SK-N-SH (cell line): ENCODE results near the gene VPS26A. TPM values are rescaled to one million over a fixed set of nuclear protein-coding genes. Genes with fewer than 3 reads are reported as not detected.

Experiments
- CTCF ChIA-PET: fragments of 300-600, 350-600 bp; formaldehyde crosslinking; extraction: SDS; loops from one replicate; lab custom pipeline; 2021; lab: Yijun Ruan, JAX
- POLR2A ChIA-PET: fragments of 350-600 bp; sonication (Branson Sonifier 250); formaldehyde crosslinking; extraction: SDS; loops from one replicate; lab custom pipeline; 2020; ENCODE audit warnings: antibody characterized with exemption, inconsistent platforms; lab: Yijun Ruan, JAX
- DNase-seq: peaks from one replicate; pipeline ENCODE4 v3.0.0; 2012
- H2AFZ ChIP-seq: fragments of 200-600 bp; sonication (generic); 2 replicates; pipeline ENCODE4 v1.8.1; 2016; ENCODE audit warnings: antibody characterized with exemption, mild to moderate bottlenecking, low read depth
- H3F3A ChIP-seq: fragments of 200-600 bp; sonication (generic); replicated peaks from 2 replicates; pipeline ENCODE3; 2016; ENCODE audit warnings: antibody characterized with exemption, mild to moderate bottlenecking; ENCODE audit not compliant: insufficient read depth
- H3K27ac ChIP-seq, 2 experiments: fragments of 200-500 bp in 1 of 2; fragments of 200-600 bp in 1 of 2; sonication (Bioruptor generic) in 1 of 2; sonication (generic), shearing (Covaris generic) in 1 of 2; 2 replicates each; pipeline versions ENCODE4 v1.5.1 to v1.6.1; 2014 to 2016; ENCODE audit warnings: low read depth in 2 of 2, inconsistent platforms in 1 of 2, low read length in 1 of 2, mild to moderate bottlenecking in 1 of 2, mixed read lengths in 1 of 2
- H3K27me3 ChIP-seq: fragments of 200-600 bp; sonication (generic), shearing (Covaris generic); 2 replicates; pipeline ENCODE4 v1.6.1; 2016; ENCODE audit warnings: mixed run types; ENCODE audit not compliant: insufficient read depth
- H3K36me3 ChIP-seq, 2 experiments: fragments of 200-500 bp in 1 of 2; fragments of 200-600 bp in 1 of 2; sonication (Bioruptor generic) in 1 of 2; sonication (generic) in 1 of 2; replicated peaks in 1 of 2; 2 replicates each; pipeline versions ENCODE3 to v1.5.1; 2014 to 2016; ENCODE audit warnings: low read length in 1 of 2, mild to moderate bottlenecking in 1 of 2; ENCODE audit not compliant: insufficient read depth in 2 of 2, control insufficient read depth in 1 of 2
- H3K4me1 ChIP-seq, 2 experiments: fragments of 200-500 bp in 1 of 2; fragments of 200-600 bp in 1 of 2; sonication (Bioruptor generic) in 1 of 2; sonication (generic), shearing (Covaris generic) in 1 of 2; 2 replicates each; pipeline versions ENCODE4 v1.5.1 to v1.6.1; 2014 to 2016; ENCODE audit warnings: low read depth in 1 of 2, low read length in 1 of 2, mixed run types in 1 of 2; ENCODE audit not compliant: insufficient read depth in 2 of 2, control insufficient read depth in 1 of 2
- H3K4me2 ChIP-seq: fragments of 200-600 bp; sonication (generic), shearing (Covaris generic); 2 replicates; pipeline ENCODE4 v1.6.1; 2017; ENCODE audit warnings: mixed run types
- H3K4me3 ChIP-seq, 2 experiments: fragments of 200-500 bp in 1 of 2; fragments of 200-600 bp in 1 of 2; sonication (Bioruptor generic) in 1 of 2; sonication (generic), shearing (Covaris generic) in 1 of 2; 2 replicates each; pipeline versions ENCODE4 v1.5.1 to v1.8.1; 2014 to 2016; ENCODE audit warnings: low read depth in 2 of 2, inconsistent platforms in 1 of 2, low read length in 1 of 2, mild to moderate bottlenecking in 1 of 2, mixed read lengths in 1 of 2, moderate library complexity in 1 of 2
- H3K79me2 ChIP-seq: fragments of 200-600 bp; sonication (generic); 2 replicates; pipeline ENCODE4 v1.8.1; 2017; ENCODE audit warnings: mild to moderate bottlenecking; ENCODE audit not compliant: insufficient read depth
- H3K9ac ChIP-seq: fragments of 200-600 bp; sonication (generic); 2 replicates; pipeline ENCODE4 v1.6.1; 2017; ENCODE audit warnings: mixed run types
- H3K9me2 ChIP-seq: fragments of 200-600 bp; sonication (generic); 2 replicates; pipeline ENCODE4 v1.6.1; 2017; ENCODE audit warnings: mixed run types
- H3K9me3 ChIP-seq: fragments of 200-600 bp; sonication (generic); 2 replicates; pipeline ENCODE4 v1.6.1; 2017; ENCODE audit warnings: mixed run types, mild to moderate bottlenecking, moderate library complexity
- H4K20me1 ChIP-seq: fragments of 200-600 bp; sonication (generic); 2 replicates; pipeline ENCODE4 v1.6.1; 2017; ENCODE audit warnings: mild to moderate bottlenecking, mixed run types; ENCODE audit not compliant: insufficient read depth
- CHD2 ChIP-seq: fragments of 150-350 bp; IDR thresholded peaks from 2 replicates; pipeline ENCODE4 v1.6.1; 2018; ENCODE audit warnings: low read length; ENCODE audit not compliant: partially characterized antibody
- ELF1 ChIP-seq: IDR thresholded peaks from 2 replicates; pipeline ENCODE4 v1.4.0; 2012
- EP300 ChIP-seq, 2 experiments: IDR thresholded peaks; 2 replicates each; pipeline versions ENCODE4 v1.4.0 to v1.6.1; 2012; ENCODE audit warnings: borderline replicate concordance in 1 of 2, low read depth in 1 of 2, low read length in 1 of 2
- EZH2phosphoT487 ChIP-seq: fragments of 200-600 bp; sonication (generic); IDR thresholded peaks from 2 replicates; pipeline ENCODE4 v1.6.1; 2017; ENCODE audit warnings: low read depth, mixed run types, mild to moderate bottlenecking, antibody characterized with exemption, moderate library complexity, borderline replicate concordance
- FOSL2 ChIP-seq: IDR thresholded peaks from 2 replicates; pipeline ENCODE4 v1.4.0; 2012; ENCODE audit warnings: low read depth, mild to moderate bottlenecking, moderate library complexity, borderline replicate concordance
- FOXJ3 ChIP-seq: sonication (generic); formaldehyde crosslinking; IDR thresholded peaks from 2 replicates; pipeline ENCODE4 v1.5.1; 2020; ENCODE audit warnings: mild to moderate bottlenecking, missing genetic modification reagents
- FOXM1 ChIP-seq: IDR thresholded peaks from 2 replicates; pipeline ENCODE4 v1.4.0; 2012; ENCODE audit warnings: low read depth, mild to moderate bottlenecking
- GABPA ChIP-seq: IDR thresholded peaks from 2 replicates; pipeline ENCODE4 v1.4.0; 2012; ENCODE audit warnings: low read depth, mild to moderate bottlenecking
- GATA2 ChIP-seq: sonication (generic); formaldehyde crosslinking; IDR thresholded peaks from 2 replicates; pipeline ENCODE4 v1.5.0; 2020; ENCODE audit warnings: mild to moderate bottlenecking, missing genetic modification reagents
- JUND ChIP-seq: IDR thresholded peaks from 2 replicates; pipeline ENCODE4 v1.4.0; 2012
- MEF2A ChIP-seq: IDR thresholded peaks from 2 replicates; pipeline ENCODE4 v1.4.0; 2012; ENCODE audit warnings: low read depth, borderline replicate concordance
- MXI1 ChIP-seq: IDR thresholded peaks from 2 replicates; pipeline ENCODE4 v1.6.1; 2012; ENCODE audit warnings: mild to moderate bottlenecking, low read depth, low read length, improper control_type of control experiment
- NRF1 ChIP-seq: IDR thresholded peaks from 2 replicates; pipeline ENCODE4 v1.6.1; 2012; ENCODE audit warnings: low read depth, mild to moderate bottlenecking, low read length
- RAD21 ChIP-seq: IDR thresholded peaks from 2 replicates; pipeline ENCODE4 v1.6.1; 2012; ENCODE audit warnings: mild to moderate bottlenecking, low read length
- RFX5 ChIP-seq: IDR thresholded peaks from 2 replicates; pipeline ENCODE4 v1.6.1; 2012; ENCODE audit warnings: mild to moderate bottlenecking, improper control_type of control experiment, low read length
- RXRA ChIP-seq: IDR thresholded peaks from 2 replicates; pipeline ENCODE4 v1.4.0; 2012; ENCODE audit warnings: low read depth, mild to moderate bottlenecking, borderline replicate concordance
- SMC3 ChIP-seq: IDR thresholded peaks from 2 replicates; pipeline ENCODE4 v1.6.1; 2012; ENCODE audit warnings: low read depth, low read length, improper control_type of control experiment
- TAF1 ChIP-seq: IDR thresholded peaks from 2 replicates; pipeline ENCODE4 v1.6.1; 2012; ENCODE audit warnings: low read depth, mild to moderate bottlenecking, low read length, moderate library complexity, borderline replicate concordance
- WGBS: methylation state at CpG from one replicate; pipeline ENCODE4 v1.1.6; 2017; ENCODE audit warnings: low lambda C conversion rate; 5-methylcytosine and 5-hydroxymethylcytosine counted together
- polyA plus RNA-seq, 3 experiments: library from polyadenylated mRNA; depleted of rRNA; stranded (reverse); fragments of >200 nt; gene quantifications; 2 replicates each; pipeline ENCODE4 v1.2.3, GENCODE V29; 2012
- TF ChIP-seq, protein P1 (sequence below): fragments of 150-350 bp; IDR thresholded peaks from 2 replicates; pipeline ENCODE4 v1.6.1; 2017; ENCODE audit warnings: antibody characterized with exemption, low read length, low read depth, borderline replicate concordance
- TF ChIP-seq, protein P2 (sequence below): fragments of 200-600 bp; sonication (generic); IDR thresholded peaks from 2 replicates; pipeline ENCODE4 v1.6.1; 2017; ENCODE audit warnings: antibody characterized with exemption, mild to moderate bottlenecking, moderate library complexity

Gene VPS26A
- polyA plus RNA-seq, 1 of the 3 experiments (the other 2 are of a cell fraction), result 10.6 TPM

DNA sequence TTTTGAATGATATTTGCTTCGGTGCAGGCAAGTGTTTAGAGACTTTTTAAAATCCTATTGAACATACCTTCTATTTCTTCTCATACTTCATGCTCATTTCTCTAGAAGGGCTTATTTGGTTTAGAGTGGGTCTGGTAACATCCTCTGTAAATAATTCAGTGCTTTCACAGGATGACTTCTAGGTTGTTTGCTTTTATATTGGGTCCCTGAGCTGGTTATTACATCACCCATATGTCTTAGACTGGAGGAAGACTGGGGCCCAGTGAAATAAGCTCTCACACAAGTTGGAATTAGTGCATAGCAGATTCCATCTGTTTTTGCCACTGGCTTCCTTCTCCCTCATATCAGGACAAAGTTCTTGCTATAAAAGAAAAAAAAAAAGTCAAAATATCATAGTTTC, 62.5 kb downstream of the VPS26A start:
- Histone ChIP-seq H2AFZ (no peak overlapping the region), H3K27me3 (no peaks in the 10 kb centered on the region)
- no peak for TF ChIP-seq GATA2 (CRISPR knock-in tag)
- TF ChIP-seq FOXJ3 (CRISPR knock-in tag), result no peak
- TF ChIP-seq FOXM1, result no peak
- TF ChIP-seq FOSL2, result no peak
- TF ChIP-seq RFX5, result no peak
- TF ChIP-seq SMC3, result no peak
- TF ChIP-seq RAD21, result no peak
- no peak for TF ChIP-seq EP300 (IDR thresholded peaks at IDR 0.05; ENCODE audit: borderline replicate concordance in 1 of 2, low read depth in 1 of 2, low read length in 1 of 2)
- no peak for TF ChIP-seq ELF1
- TF ChIP-seq CHD2, result no peak
- no peak for TF ChIP-seq MXI1
- TF ChIP-seq GABPA, result no peak
- TF ChIP-seq, protein P1, sequence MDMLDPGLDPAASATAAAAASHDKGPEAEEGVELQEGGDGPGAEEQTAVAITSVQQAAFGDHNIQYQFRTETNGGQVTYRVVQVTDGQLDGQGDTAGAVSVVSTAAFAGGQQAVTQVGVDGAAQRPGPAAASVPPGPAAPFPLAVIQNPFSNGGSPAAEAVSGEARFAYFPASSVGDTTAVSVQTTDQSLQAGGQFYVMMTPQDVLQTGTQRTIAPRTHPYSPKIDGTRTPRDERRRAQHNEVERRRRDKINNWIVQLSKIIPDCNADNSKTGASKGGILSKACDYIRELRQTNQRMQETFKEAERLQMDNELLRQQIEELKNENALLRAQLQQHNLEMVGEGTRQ, result no peak
- no peak for TF ChIP-seq EZH2phosphoT487
- TF ChIP-seq TAF1, result no peak
- TF ChIP-seq NRF1, result no peak
- TF ChIP-seq, protein P2, sequence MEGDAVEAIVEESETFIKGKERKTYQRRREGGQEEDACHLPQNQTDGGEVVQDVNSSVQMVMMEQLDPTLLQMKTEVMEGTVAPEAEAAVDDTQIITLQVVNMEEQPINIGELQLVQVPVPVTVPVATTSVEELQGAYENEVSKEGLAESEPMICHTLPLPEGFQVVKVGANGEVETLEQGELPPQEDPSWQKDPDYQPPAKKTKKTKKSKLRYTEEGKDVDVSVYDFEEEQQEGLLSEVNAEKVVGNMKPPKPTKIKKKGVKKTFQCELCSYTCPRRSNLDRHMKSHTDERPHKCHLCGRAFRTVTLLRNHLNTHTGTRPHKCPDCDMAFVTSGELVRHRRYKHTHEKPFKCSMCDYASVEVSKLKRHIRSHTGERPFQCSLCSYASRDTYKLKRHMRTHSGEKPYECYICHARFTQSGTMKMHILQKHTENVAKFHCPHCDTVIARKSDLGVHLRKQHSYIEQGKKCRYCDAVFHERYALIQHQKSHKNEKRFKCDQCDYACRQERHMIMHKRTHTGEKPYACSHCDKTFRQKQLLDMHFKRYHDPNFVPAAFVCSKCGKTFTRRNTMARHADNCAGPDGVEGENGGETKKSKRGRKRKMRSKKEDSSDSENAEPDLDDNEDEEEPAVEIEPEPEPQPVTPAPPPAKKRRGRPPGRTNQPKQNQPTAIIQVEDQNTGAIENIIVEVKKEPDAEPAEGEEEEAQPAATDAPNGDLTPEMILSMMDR, result no peak
- no peak for TF ChIP-seq RXRA
- TF ChIP-seq MEF2A, result no peak
- TF ChIP-seq JUND, result no peak
- TF ChIP-seq, all 33 proteins: peak for 0
- peaks cover 57% of the 10 kb centered on the region for H3K79me2 ChIP-seq
- no peak for DNase-seq
- no peaks in the 10 kb centered on the region for H3K9me3 ChIP-seq
- peaks cover 0 to under 1% of the 10 kb centered on the region in 2 experiments; a peak in 1 of 4 replicates for H3K4me1 ChIP-seq
- H3K9ac ChIP-seq, result no peak overlapping the region
- peaks cover 31 to 44% of the 10 kb centered on the region in 2 experiments for H3K36me3 ChIP-seq
- H4K20me1 ChIP-seq, result no peaks in the 10 kb centered on the region
- no peak overlapping the region for H3K27ac ChIP-seq
- ChIA-PET POLR2A (no interaction called here), CTCF (no interaction called here)
- no peak overlapping the region for H3K4me3 ChIP-seq
- H3F3A ChIP-seq, result no peaks in the 10 kb centered on the region
- no peak overlapping the region for H3K4me2 ChIP-seq
- no peaks in the 10 kb centered on the region for H3K9me2 ChIP-seq
- WGBS, result 41% methylated on average over 1 of the region's 1 CpG
